Head of caudate nucleus (tissue), 42 donors: Measurements from ENCODE around the gene TIGIT.
"Not testable (repeated sequence)": the region's sequence is repeated elsewhere in the genome, so short reads cannot be mapped to it uniquely, and the experiment has no call there.

Experiments used
- DNase-seq, 42 donors: peaks; one replicate each; pipeline versions ENCODE4 v3.0.0 to v3.0.0-alpha.2; 2020 to 2021; ENCODE audit warnings: mixed read lengths in 7 of 42
- intact Hi-C: fragments of 100-400 bp; cut with DNase I; formaldehyde crosslinking; loops from one replicate; pipeline ENCODE4 v1.15.0; 2022

TIGIT gene

DNA sequence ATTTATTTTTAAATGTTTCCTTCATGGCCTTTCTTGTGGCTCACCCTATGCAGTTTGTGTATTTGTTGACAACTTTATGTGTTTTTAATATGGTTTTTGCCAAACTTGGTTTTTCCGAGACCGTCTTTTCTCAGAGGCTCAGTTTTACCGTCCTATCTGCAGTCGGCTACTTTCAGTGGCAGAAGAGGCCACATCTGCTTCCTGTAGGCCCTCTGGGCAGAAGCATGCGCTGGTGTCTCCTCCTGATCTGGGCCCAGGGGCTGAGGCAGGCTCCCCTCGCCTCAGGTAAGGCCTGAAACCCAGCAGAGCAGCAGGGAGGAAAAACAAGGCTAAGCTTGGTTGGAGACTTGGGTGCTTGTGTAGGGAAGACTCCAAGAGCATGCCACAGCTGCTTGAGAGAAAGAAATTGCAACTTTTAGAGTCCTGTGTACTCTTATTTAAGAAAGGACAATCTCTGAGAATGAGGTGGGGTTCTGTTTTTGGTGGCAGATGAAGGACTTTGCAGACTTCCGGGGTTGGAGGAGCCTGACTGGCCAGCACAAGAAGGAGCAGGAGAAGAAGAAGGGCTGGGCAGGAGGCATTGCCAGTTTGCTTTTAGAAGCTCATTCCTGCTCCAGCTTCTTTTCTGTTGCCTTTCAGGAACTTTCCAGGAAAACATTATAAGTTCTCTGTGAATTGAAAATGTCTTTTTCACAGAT lies at the start of gene TIGIT:
Gene TIGIT, plus strand, starts transcription at position 191 of the 698 bp plus-strand sequence. Its CDS starts 34 bp downstream, at position 225.
- DNase-seq, result no peak
- intact Hi-C loops, result no loop called here

DNA sequence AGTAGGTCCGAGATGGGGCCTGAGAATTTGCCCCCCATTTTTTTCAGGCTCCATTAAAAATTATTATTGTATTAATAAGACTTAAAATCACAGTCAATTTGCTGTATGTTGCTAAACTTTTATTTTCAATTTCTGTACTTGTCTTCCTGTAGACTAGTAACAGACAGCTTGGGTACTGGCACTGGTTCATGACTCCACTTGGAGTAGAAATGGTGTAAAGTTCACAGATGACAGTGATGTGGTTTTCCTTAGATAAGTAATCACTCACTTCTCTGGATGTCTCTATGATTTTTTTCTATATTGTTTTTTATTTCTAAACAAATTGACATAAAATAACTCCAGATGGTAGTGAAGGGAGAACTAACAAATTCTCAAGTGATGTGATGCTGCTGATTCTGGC lies 40.9 kb upstream of the TIGIT start:
- intact Hi-C loops, result no loop called here
- no peak for DNase-seq

DNA sequence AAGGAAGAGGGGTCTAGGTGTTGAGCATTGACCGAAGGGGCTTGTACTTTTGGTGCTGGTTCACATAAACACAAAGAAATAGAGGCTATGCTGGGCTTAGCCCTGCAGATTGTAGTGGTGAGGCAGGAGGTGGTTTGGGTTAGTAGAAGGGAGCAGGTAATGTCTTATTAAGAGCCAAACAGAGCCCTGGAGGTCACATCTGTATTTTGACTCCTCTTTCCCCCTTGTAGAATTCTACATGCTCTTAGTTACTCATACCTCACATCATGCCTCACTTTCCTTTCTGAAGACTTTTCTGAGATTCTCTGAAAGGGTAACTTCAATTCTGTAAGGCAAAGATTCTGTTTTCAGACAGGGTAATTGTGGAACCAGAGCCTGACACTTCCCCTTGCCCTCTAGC lies 40.3 kb upstream of the TIGIT start:
- intact Hi-C loops, result no loop called here
- no peak for DNase-seq

DNA sequence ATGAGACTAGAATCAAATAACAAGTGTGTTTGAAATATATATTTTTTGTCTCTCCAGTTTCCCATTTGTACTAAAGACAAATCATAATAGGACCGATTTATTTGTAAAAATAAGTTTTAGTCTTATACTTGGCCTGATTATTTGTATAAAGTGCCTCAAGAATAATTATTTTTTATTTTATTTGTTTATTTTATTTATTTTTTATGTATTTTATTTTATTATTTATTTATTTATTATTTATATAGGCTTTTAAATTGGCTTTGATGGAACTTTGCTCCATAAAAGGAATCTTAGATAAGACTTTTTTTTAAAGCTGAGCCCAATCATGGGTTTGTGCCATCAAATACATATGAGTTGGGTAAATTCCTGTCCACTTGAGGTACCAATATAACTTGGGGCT lies 34.3 kb upstream of the TIGIT start:
- intact Hi-C loops, result no loop called here
- no peak for DNase-seq

DNA sequence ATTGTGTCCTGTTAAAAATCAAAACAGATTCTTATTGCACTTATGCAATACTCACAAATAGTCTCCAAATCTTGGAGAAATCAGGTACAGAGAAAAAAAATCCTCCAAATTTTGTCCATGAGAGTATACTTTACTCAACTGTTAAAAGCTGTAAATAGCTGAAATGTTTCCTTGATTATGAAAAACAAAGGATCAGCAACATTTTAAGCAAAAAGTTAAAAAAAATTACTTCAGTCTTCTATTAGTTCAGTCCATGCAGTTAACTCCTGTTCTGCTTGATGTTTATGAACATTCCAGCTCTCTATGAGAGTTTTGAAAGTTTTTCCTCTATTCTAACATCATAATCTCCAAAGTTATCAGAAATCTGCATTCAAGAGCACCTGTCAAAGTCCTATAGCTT lies 33.7 kb upstream of the TIGIT start:
- DNase-seq, result no peak
- intact Hi-C loops, result no loop called here

DNA sequence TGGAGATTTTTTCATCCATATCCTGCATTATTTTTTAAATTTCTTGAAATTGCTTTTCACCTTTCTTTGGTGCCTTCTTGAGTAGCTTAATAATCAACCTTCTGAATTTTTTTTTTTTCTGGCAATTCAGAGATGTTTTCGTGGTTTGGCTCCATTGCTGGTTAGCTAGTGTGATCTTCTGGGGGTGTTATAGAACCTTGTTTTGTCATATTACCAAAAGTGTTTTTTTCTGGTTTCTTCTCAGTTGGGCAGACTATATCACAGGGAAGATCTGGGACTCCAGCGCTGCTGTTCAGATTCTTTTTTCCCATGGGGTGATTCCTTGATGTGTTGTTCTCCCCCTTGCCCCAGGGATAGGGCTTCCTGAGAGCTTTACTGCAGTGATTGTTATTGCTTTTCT lies 23.8 kb upstream of the TIGIT start:
- intact Hi-C loops, result no loop called here
- DNase-seq, result no peak

DNA sequence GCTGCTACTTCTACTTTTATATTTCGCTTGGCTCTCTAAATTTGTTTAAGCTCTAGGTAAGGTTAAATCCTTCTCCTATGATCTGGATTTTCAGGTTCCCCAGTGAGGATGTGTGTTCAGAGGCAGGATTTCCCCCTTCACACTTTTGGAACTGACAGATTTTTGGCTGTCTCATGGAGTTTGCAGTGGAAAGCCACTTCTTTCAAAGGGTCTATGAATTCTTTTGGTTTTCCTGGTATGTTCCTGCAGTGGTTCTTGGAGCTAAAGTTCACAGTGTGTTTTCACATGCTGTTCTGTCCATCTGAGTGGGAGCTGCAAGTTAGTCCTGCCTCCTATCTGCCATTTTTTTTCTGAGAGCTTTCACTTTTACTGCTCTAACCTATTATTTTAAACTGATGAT lies 21.6 kb upstream of the TIGIT start:
- intact Hi-C loops, result no loop called here
- no peak for DNase-seq

DNA sequence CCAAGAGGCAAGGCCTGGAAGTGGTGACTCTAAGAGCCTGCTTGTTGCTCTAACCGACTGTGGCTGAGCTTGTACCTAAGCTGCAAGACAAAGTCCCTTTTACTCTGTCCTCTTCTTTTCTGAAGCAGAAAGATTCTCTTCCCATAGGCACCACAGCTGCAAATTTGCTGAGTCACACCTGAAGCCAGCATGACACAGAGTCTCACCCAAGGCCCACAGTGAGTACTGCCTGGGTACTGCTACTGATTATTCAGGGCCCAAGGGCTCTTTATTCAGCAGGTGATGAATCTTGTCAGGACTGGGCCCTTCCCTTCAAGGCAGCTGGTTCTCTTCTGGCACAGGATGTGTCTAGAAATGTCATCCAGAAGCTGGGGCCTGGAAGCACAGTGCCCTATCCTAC lies 18.9 kb upstream of the TIGIT start:
- no peak for DNase-seq
- intact Hi-C loops, result no loop called here

DNA sequence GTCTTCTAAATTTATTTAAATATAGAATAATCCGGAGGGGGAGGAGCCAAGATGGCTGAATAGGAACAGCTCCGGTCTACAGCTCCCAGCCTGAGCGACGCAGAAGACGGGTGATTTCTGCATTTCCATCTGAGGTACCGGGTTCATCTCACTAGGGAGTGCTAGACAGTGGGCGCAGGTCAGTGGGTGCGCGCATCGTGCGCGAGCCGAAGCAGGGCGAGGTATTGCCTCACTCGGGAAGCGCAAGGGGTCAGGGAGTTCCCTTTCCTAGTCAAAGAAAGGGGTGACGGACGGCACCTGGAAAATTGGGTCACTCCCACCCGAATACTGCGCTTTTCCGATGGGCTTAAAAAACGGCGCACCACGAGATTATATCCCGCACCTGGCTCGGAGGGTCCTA lies 17.0 kb upstream of the TIGIT start:
- intact Hi-C loops, DNase-seq: not testable (repeated sequence)

DNA sequence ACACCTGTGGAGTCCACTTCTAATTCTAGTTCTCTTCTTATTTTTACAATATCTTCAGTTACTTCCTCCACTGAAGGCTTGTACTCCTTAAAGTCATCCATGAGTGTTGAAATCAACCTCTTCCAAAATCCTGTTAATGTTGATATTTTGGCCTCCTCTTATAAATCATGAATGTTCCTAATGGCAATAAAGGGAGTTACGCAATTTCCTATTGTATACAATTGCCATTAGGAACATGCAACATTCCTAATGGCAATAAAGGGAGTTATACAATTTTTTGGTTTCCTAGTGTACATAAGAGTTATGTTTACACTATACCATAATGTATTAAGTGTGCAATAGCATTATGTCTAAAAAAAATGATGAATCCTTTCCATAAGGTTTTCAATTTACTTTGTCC lies 9.2 kb upstream of the TIGIT start:
- DNase-seq, result no peak
- intact Hi-C loops, result no loop called here

DNA sequence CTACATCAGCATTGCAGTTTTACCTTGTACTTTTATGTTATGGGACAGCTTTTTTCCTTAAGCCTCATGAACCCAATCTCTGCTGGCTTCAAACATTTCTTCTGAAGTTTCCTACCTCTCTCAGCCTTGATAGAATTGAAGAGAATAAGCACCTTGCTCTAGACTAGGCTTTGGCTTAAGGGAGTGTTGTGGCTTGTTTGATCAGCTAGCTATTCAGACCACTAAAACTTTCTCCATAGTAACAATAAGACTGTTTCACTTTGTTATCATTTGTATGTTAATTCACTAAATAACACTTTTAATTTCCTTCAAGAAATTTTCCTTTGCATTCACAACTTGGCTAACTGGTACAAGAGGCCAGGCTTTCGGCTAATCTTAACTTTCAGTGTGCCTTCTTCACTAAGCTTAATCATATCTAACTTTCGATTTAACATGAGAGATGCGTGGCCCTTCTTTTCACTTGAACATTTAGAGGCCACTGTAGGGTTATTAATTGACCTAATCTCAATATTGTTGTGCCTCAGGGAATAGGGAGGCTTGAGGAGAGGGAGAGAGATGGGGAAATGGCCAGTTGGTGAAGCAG lies 8.1 kb upstream of the TIGIT start:
- intact Hi-C loops, result no loop called here
- DNase-seq, result no peak

DNA sequence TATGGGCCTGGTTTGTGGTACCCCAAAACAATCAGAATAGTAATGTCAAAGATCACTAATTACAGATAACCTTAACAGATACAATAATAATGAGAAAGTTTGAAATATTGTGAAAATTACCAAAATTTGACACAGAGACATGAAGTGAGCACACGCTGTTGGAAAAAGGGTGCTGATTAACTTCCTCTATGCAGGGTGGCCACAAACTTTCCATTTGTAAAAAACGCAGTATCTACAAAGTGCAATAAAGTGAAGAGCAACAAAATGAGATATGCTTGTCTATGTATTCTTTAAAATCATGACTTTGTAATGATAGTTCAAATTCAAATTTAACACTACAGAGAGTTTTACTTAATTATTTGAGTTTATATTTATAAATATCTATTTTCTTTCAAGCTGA lies 7.6 kb upstream of the TIGIT start:
- intact Hi-C loops, result no loop called here
- no peak for DNase-seq

DNA sequence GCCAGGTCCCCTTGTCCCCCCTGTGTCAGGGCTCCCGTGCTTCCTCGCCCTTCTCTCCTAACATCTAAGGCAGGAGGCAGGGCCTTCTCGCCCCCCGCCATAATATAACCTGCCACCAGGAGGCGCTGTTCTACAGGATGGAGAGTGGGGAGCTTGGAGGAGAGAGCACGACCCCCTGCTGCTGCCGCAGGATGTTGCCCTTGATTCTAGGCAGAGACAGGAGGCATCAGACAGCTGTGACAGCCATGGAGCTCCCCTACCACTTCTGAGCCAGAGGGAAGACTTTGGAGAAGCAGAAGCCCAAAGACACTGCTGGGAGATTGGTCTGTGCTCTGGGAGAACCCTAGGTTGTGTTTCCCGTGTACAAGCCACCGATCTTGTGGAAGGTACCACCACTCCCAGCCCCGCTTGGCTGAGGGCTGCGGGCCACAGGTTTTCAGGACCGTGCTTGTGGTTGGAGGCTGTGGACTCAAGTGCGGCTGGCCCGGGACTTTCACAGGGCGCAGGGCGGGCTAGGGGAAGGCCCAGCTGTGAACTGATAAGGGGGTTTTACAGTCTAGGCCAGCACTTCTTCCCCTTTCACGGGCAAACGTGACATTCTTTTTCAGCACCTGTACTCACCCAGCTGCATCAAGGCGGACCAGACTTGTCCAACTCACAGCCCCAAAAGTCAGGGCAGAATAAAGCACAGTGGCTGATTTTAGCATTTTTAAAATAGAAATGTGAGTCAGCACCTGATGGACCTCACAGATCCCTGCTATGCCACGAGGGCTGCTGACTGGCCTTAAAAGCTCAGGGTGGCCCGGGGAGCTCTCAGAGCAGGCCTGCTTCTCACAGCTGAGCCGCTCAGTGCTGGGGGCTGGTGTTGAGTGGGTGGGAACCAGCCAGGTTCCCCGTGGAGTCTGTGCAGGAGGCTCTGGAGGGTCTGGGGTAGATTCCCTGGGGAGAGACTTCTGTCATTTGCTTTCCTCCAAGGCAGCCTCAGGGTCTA lies 2.6 kb upstream of the TIGIT start:
- intact Hi-C loops, result no loop called here
- DNase-seq, result peak in 40 of 42 donors; percentile 12 to 80 (median 47)

DNA sequence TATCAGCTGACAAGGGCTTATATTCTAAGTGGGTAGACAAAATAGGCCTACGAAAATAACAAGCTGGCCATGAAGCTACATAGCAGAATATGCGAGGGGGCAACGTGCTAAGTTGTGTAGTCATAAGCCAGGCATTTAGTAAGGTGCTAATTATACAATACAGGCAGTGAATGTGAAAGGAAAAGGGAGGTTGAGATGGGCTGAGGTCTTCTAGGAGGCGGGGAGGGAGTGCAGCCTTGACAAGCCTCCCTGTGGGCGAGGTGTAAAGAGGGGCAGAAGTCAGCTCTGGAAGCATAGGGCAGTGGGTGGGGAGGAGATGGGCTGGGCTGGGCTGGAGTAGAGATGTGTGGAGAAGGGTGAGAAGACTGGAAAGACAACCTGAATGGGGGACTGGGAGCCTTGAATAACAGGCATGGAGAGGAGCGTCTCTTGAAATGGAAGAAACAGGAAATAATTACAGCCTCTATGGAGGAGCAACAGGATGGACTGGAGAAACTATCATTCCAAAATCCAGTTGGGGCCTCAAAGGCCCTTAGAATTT lies 1.2 kb downstream of the TIGIT start:
- no peak for DNase-seq
- intact Hi-C loops, result no loop called here

DNA sequence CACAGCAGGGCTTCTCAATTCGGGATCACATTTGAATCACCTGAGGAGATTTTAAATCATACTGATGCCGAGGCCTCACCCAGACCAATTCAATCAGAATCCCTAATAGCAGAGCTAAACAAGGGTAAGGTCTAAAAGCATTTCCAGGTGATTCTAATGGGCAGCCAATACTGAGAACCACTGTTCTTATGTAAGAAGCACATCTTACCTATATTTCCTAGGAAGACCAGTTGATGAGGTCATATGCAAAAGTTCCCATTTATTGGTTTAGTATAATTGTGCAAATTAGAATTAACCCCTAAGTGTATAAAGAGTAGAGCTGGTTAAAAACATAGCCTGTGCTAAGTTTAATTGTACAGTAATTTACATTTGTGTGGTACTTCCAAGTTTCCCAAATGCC lies 2.1 kb downstream of the TIGIT start:
- no peak for DNase-seq
- intact Hi-C loops, result no loop called here

DNA sequence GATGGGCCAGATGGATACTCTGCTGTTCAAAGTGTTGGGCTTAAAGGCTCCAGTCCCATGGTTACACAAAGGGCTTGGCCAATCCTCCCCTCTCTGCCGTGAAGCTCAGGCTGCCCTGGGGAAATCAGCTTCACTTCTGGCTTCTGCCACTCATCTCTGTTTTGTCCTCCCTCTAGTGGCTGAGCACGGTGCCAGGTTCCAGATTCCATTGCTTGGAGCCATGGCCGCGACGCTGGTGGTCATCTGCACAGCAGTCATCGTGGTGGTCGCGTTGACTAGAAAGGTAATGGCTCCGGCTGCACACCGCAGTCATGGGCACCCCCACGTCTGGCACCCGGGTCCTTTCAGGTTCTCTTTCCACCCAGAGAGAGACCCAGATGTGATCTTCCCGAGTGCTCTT lies 5.6 kb downstream of the TIGIT start:
- intact Hi-C loops, result no loop called here

DNA sequence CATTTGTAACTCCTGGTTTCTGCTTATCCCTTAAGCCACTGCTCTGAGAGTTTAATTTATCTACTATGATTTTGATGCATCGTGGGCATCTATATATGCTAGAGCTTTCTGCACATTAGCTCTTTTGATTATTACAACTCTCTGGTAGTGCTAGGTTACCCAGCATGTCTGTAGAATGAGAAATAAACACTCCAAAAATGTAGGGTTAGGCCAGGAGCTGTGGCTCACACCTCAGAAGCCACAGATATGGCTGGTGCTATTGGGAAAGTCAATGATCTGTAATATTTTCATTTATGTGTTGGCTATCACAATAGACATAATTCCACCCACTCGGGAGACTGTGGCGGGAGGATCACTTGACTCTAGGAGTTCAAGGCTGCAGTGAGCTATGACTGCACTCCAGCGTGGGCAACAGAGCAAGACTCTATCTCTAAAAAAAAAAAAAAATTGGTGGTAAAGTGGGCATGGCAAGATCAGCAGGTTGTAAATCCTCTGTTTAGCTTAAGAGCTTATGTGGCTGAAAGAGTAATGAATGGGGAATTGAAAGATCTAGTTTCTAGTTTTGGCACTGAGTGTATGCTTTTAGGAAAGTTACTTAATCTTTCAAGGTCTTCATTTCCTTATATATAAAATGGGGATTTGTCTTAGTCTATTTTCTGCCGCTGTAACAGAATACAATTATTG lies 6.3 kb downstream of the TIGIT start:
- intact Hi-C loops, result no loop called here
- no peak for DNase-seq

More for the DNA sequence above, 5.6 kb downstream of the TIGIT start:
- DNase-seq, result peak in 16 of 42 donors; percentile 5 to 52 (median 18)

DNA sequence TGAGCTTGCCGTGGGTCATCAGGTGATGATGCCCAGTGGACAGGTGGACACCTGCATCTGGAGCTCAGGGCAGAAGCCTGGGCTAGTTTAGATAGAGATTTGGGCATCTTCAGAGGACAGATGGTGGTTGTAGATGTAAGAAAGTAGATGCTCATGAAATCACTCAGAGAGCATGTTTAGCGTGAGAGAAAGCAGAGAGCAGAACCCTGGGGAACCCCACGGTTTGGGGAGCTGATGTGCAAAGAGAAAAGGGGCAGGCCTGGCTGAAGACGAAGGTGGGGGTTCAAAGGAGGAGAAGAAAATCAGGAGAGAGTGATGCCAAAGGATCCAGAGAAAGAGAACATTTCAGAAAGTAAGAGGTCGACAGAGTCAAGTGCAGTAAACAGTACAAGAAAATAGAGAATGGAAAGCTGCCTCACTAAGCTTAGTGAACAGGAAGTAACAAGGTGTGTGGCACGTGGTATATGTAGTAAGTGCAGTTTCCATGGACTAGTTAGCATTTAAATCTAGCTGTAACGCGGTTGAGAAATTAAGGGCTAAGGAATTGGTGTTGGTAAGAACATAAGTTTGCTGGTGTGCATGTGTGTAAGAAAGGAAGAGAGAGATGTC lies 13.5 kb downstream of the TIGIT start:
- intact Hi-C loops, result no loop called here
- no peak for DNase-seq

DNA sequence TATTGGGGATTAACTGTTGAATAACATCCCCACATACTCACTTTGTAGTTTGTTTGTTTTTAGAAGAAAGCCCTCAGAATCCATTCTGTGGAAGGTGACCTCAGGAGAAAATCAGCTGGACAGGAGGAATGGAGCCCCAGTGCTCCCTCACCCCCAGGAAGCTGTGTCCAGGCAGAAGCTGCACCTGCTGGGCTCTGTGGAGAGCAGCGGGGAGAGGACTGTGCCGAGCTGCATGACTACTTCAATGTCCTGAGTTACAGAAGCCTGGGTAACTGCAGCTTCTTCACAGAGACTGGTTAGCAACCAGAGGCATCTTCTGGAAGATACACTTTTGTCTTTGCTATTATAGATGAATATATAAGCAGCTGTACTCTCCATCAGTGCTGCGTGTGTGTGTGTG lies 14.0 kb downstream of the TIGIT start:
- no peak for DNase-seq
- intact Hi-C loops, result no loop called here
